ENCODE measurements around the gene TUBA3D.
A peak's percentile ranks its signal among the peaks of the same experiment; 100 is the strongest.
"Not testable (repeated sequence)": the region's sequence is repeated elsewhere in the genome, so short reads cannot be mapped to it uniquely, and the experiment has no call there.

Gene TUBA3D

DNA sequence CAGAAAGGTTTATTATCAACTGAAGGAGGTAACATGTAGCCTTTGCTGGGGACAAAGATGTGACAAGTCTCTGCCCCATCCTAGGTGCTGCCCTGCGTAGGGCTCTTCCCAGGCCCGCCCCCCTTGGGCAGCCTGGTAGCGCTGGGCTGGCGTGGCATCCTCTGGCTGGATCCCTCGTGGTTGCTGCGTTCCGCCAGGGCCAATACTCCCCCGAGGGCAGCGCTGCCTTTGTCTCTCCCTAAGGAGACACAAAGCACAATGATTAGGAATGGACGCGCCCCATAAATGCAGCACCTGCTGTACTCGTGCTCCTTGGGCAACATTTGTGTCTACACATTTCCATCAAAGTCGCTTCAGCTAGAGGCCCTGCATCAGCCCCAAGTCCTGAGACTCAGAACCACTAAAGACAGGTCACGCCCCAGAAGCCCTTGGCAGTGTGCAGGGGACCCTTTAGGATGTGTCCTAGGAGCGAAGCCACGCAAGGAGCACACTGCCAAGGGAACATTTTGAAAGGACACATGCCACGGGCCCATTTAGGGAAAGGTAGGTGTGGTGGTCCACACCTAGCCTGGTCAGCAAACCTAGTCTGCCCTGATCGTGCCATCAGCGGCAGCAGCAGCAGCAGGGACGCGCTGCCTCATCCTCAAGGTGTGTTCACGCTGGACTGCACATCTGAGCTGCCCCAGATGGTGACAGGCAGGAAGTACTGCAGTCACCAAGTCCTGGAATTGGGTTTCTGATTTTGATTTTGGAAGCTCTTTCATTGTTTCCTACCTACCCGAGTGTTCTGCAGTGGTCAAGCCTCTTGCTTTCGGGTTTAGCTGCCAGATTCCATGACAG is 8.3 kb downstream of the TUBA3D start:
- DNase-seq (ENCODE audit: low read depth in 2 of 2) = not testable (repeated sequence)

DNA sequence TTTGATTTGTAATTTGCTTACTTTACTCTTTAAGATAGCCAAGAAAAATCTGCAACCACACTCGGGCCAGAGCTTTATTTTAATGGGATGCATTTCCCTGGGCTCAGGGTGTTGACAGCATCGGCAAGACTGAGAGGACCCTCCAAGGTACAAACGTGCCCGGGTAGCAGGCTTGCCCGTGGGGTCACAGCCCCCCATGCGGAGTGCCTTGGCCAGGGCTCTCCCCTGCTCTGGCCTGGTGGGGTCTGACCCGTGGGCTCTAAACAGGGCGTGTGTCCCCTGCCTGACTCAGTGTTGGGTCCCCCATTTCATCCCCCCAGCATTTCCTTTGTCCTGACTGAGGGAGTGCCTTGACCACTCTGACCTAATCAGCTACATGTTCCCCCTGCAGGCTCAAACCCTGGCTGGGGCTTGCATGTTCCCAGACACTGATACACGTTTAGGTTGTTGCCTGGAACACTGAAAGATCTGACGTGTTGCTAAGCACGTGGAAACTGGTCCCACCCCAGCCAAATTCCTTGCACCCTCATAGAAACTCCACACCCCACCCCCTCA is 9.1 kb downstream of the TUBA3D start:
- not testable (repeated sequence) for DNase-seq (ENCODE audit: low read depth in 2 of 2)

DNA sequence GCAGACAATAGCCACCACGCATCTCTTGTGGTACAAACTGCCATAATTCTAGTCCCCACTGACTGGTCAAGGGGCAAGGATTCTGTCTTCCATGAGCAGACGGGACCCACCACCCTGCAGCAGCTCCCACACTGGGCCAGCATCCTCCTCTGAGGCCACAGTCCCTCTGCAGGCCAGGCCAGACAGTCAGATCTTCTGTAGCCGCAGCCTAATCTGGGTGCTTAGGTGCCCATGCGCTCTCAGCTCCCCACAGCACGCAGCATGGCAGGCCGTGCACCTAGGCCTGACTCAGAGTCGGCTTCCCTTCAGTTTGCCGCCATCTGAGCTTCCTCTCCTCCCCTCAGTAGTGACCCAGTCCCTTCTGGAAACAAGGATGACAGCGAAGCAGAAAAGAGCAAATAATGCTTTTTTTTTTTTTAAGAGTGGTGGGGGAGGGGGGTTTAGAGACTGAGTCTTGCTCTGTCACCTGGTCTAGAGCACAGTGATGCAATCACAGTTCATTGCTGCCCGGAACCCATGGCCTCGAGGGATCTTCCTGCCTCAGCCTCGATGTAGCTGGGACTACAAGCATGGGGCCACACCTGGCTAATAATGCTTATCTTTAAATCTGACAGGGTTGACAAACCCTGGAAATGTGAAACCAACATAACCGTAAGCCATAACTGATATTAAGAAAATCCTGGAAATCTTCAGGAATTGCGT is 10.4 kb downstream of the TUBA3D start:
- not testable (repeated sequence) for DNase-seq (ENCODE audit: low read depth in 2 of 2)

DNA sequence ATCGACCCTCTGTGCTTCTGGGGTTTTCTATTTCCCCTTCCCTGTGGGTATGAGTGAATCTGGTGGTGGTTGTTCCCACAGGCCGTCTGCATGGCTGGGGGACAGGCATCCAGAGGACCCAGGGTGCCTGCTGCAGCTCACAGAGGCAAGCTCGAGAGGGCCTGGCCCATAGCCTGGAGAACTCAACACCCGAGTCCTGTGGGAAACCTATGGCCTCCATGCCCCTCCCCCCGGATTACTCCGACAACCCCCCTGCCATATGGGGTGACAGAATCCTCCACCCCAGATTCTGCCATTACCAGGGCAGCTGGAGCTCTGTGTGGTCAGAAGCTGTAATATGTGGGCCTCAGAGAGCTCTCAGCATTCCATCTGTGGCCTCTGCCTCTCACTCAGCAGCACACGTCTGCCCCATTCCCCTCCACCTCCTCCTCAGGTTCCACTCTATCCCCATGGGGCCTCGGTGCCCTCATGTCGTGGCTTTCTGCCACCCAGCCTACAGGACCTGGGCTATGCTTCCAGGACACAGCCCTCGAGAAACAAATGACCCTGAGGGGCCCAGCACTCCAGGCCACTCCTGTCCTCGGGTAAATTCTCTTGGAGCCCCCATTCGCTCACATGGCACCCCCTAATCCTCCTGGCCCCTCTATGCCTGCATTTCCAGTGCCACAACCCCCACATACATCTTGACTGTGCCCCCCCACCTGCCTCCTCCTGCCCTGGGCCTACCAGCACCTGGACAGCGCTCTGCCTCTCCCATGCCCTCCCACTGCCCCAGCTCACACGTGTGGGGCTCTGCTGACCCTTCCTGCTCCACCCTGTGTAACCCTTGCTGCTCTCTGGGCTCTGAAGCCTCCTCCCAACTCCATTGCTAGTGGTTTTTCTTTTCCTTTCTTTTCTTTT is 12.6 kb downstream of the TUBA3D start:
- no peak for DNase-seq (ENCODE audit: low read depth in 2 of 2)

DNA sequence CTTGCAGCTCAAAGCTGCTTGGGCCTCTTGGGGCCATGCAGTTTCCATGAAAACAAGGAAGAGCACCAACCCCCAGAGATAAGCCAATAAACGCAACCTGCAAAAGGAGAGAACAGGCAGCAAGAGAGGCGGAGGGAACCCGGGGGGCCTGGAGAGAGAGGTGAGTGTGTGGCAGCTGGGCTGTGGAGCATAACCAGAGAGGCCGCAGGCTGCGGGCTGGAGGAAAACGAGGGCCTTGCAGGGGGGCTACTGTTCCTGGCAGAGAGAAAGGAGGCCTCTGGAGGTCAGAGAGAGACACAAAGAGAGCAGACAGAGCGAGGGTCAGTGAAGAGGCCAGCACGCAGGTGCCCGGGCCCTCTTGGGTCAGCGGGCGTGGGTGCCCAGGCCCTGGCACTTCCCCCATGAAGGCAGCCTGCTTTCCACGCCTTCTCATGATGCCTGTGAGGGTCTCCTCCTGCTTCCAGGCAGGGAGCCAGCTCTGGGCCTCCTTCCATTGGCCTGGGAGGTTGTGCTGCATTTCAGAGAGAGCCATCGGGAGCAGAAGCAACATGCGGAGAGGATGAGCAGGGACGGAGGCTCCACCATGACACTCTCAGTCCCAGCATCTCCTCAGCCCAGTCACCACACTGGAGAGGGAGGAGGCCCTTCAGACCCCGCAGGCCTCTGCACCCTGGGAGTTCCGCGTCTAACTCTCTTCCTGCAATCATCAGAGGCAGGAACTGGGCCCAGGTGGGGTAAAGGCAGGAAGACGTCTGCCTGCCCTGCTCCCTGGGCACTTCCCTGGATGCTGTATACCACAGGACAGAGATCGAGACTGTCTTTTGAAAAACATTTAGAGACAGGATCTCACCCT is 14.9 kb downstream of the TUBA3D start:
- DNase-seq (ENCODE audit: low read depth in 2 of 2) = not testable (repeated sequence)

DNA sequence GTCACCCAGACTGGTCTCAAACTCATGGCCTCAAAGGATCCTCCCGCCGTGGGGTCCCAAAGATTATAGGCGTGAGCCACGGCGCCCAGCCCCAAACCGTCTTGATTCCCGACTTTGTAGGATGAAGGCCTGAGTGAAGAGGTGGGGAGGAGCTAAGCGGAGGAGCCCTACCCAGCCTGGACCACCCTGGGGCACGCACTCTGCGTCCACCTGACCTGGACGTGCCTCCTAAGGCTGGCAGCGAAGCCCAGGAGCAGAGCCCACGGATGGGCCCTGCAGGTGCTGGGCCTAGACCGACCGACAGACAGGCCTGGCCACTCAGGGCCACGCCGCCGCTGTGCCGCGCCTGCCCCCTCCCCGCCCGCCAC is 15.5 kb downstream of the TUBA3D start:
- DNase-seq (ENCODE audit: low read depth in 2 of 2) = not testable (repeated sequence)

DNA sequence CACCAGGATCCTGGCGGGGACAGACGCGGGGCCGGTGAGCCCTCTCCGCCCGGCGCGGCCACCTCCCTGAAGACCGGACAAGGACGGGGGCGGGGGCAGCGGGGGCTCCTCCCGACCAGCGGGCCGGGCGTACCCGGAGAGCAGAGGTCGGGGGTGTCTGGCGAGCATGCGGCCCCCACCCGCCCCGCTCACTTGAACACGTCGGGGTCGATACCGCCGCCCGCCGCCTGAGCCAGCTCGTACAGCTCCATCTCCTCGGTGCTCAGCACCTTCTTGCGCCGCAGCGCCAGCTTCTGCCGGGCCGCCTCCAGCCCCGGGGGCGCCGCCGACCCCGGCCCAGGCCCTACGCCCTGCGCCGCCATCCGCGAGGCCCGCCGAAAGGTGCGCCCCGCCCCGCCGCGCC is 16.1 kb downstream of the TUBA3D start, which contains the start of gene MZT2A:
Gene MZT2A (minus strand): TSS at position 383 of the 403 bp plus-strand sequence. CDS start 21 bp downstream, at position 362.
- DNase-seq (ENCODE audit: low read depth in 2 of 2) = not testable (repeated sequence)

DNA sequence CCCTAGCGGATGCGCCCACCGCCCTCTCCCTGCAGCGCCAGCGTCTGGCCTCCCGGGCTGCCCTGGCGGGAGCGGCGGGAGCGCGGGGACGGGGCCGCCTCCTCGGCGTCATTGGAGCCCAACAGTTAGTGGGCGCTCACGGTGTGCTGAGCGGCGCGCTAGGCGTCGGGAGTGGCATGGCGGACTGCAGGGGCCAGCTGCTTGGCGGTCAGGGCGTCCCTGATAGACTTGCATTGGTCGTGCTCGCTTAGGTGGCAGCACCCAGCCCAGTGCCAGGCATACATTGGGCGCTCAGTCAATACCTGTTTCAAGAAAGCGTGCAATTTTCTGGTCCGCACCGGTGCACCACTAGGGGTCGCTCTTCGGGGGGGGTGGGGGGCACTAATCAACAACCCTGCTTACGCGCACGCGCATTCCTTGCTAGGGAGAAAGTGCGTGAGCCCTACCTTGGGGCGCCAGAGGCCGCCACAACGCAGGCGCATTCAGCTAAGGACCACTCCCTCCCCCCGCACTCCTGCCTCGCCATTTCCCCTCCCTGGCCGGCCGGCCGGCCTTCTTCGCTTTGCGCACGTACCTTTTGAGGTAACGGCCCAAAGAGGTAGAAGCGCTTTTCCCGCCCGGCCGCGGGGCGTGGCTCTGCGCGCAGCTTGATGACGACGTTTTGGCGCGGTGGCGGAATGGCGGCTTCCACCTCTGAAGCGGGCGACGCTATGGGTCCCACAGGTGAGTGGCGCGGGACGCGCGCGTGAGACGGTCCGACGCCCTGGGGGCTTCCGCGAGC is 16.7 kb downstream of the TUBA3D start:
- peak; percentile 76 to 81 for DNase-seq (ENCODE audit: low read depth in 2 of 2)

DNA sequence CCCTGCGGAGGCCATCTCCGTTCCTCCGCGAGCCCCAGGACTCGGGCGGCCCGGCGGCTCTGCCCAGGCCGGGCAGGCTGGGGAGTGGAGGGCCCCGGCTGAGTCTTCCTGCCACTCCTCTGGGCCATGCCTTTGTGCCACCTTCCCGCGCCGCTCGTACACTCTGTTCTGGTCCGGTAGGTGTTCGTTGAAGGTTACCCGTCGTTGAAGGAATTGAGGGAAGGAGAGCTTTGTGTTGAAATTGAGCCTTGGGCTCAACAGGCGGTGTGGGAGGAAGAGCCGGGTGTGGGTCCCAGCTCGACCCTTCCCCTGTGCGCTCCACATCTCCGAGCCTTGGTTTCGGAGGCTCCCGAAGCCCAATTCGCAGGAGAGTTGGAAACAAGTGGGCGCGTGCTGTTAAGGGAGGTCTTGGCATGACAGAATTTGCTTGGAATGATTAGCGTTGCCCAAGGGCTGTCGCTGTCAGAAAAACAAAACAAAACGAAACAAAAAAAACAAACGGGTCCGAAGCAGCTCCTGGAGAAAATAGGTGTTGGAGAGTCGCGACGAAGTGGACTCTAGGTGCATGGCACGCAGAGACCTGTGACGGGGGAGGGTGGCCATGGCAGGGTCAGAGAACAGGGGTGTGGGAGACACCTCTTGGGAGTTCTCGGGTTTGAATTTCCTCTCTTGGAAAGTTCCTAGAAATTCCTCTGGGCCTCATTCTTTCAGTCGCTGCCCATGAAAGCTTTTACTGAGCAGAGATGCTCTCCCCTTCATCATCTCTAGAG is 17.5 kb downstream of the TUBA3D start:
- no peak for DNase-seq (ENCODE audit: low read depth in 2 of 2)

DNA sequence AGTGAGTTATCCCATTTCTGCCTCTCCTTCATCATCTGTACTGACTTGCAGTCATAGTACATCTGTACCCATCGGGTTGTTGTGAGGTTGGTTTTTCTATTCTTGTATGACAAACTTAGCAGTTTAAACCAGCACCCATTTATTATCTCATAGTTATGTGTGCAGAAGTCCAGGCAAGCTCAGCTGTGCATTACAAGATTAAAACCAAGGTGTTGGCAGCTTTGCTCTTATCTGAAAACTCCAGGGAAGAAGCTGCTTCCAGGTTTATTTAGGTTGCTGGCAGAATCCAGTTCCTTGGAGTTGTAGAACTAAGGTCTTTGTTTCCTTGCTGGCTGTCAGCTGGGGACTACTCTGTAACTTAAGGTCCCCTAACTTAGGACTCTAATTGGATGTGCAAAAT is 19.6 kb downstream of the TUBA3D start:
- DNase-seq (ENCODE audit: low read depth in 2 of 2) = not testable (repeated sequence)

DNA sequence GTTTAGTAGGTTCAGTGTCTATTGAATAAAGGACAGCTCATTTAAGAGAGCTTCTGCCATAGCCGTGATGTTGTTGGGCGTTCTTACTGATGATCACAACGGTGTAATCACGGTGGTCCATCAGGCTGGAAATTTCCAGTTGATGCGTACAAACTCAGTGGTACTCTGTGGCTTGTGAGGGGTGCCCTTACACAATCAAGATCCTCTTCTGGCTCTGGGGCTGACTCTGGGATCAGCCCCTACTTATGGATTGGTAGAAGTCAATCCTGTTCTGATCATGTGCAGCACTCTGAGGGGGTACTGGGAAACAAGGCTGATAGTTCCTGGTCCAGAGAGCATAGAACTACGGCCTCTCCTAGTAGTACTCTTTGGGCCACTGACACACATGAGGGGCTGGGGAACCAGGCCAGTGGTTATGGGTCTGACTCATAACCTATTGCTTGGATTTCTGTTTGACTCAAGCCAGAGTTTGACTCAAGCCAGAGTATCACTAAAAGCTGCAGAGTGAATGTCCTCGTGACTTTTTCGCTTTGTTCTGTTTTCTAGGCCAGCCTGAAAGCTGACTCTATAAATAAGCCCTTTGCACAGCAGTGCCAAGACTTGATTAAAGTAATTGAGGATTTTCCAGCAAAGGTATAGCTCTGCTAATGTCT is 22.5 kb downstream of the TUBA3D start:
- DNase-seq (ENCODE audit: low read depth in 2 of 2) = not testable (repeated sequence)

DNA sequence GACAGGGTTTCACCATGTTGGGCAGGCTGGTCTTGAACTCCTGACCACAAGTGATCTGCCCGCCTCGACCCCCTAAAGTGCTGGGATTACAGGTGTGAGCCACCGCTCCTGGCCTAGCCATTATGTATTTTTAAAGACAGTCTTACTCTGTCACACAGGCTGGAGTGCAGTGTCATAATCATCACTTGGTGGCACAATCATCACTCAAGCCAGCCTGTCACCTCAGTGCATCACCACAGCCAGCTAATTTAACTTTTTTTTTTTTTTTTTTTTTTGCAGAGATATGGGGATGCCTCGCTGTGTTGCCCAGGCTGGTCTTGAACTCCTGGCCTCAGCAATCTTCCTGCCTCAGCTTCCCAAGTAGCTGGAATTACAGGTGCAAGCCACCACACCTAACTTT is 27.7 kb downstream of the TUBA3D start:
- DNase-seq (ENCODE audit: low read depth in 2 of 2) = not testable (repeated sequence)

DNA sequence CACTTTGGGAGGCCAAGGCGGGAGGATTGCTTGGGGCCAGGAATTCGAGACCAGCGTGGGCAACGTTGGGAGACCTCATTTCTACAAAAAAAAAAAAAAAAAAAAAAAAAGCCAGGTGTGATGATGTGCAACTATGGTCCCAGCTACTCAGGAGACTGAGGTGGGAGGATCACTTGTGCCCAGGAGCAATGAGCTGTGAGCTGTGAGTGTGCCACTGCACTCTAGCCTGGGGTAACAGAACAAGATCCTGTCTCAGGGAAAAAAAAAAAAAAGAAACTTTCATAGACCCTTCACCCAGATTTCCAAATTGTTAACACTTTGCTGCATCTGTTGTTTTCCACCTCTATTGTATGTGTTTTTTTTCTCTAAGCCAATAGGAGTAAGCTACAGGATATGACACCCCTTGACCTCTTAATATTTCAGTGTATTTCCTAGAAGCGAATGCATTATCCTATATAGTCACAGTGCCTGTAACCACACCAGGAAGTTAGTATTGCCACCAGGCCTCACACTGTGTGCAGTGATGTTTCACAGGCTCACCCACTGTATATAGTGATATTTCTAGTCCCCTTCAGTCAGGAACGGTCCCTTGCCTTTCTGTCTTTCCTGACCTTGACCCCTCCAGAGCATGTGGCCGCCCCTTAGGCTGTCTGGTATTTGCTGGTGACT is 28.3 kb downstream of the TUBA3D start:
- DNase-seq (ENCODE audit: low read depth in 2 of 2) = not testable (repeated sequence)

DNA sequence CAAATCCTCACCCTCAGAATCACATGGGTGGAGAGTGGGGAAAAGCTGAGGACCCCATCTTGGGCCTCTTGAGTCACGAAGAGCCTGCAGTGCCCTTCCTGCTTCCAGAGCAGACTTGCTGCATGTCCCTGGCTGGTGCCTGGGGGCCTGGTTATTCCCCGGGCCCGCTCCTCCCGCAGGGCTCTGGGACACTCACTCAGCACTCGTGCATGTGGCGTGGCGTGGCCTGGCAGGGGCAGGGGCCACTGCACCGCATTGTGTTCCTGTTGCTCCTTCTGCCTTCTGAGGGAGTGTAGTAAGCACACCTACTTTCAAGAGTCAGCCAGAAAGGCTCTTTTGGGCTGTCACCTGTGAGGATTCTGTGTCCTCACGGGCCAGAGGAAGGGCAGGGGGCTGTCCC is 33.7 kb downstream of the TUBA3D start:
- DNase-seq (ENCODE audit: low read depth in 2 of 2) = no peak

DNA sequence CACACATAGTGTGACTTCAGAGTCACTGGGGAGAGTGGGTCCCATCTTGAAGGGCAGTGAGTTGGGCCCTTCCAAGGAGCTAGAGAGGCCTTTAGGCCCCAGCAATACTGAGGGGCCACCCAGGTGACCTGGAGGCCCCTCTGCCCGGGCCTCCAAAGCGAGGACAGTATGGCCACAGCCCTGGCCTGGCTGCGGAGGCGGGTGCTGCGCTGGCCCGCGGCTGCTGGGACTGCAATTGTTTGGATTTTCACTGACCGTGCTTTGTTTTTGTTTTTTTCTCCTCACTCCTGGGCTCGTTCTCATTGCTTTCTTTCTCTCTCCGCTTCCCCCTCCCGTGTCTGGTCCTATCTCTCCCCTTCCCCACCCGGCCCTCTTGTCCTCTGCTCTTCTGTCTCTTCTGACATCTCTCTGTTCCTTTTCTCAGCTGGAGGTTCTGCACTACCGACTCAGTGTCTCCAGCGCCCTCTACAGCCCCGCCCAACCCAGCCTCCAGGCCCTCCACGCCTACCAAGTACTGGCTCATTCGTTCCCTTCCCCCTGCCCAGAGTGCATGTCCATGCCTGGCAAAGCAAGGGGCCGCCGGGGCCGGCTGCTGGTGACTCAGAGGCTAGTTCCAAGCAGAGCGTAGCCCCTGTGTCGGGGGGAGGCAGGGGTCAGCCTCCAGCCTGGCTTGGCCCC is 35.5 kb downstream of the TUBA3D start:
- DNase-seq (ENCODE audit: low read depth in 2 of 2) = not testable (repeated sequence)

DNA sequence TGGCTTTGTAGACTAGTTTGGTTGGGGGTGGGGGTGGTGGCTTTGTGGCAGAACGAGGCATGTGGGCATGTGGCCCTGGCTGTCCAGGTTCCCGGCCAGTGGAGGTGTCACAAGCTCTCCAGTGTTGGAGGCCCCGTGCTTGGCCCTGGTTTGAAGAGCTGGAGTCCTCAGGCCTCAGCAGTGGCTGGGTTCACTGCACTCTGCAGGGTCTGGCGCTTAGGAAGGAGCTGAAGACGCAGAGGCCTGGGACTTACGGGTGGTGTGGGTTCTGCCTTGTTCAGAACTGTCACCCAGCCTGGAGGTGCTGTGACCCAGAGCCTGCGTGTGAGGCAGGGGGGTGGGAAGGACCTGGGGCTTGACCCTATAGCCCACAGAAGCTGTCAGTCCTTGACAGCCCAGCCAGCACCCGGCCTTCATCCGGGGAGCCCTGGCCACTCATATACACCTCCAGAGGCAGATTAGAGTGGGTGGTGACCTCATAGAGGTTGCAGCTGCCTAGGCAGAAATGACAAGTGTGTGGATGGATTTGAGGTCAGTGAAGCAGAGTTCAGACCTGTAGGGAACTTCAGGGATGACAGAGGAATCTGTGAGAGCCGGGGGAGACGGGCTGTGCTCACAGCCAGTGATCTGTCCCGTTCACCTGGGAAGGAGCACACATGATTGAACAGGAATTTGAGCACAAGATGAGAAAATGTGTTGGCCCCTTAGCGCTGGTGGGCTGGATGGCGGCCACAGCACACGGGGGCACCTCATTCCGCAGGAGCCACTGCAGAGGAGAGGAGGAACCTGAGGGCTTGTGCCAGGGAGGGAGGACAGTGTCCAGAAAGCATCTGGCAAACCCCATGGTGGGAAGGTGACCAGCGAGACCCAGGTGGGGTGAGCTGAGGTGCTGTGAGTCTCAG is 36.3 kb downstream of the TUBA3D start:
- DNase-seq (ENCODE audit: low read depth in 2 of 2) = not testable (repeated sequence)

Data from fibroblast of skin of left biceps (primary cell).